NCI-H2196 treated with DMSO at 0.1 percent for 48 hours (cell line): ENCODE measurements around the gene TNFRSF25.
"Not testable (repeated sequence)": the region's sequence is repeated elsewhere in the genome, so short reads cannot be mapped to it uniquely, and the experiment has no call there.

Experiments used
- DNase-seq: peaks from one replicate; lab custom pipeline; 2025; ENCODE audit not compliant: unreplicated experiment; lab: John Stamatoyannopoulos, UW

TNFRSF25 gene

DNA sequence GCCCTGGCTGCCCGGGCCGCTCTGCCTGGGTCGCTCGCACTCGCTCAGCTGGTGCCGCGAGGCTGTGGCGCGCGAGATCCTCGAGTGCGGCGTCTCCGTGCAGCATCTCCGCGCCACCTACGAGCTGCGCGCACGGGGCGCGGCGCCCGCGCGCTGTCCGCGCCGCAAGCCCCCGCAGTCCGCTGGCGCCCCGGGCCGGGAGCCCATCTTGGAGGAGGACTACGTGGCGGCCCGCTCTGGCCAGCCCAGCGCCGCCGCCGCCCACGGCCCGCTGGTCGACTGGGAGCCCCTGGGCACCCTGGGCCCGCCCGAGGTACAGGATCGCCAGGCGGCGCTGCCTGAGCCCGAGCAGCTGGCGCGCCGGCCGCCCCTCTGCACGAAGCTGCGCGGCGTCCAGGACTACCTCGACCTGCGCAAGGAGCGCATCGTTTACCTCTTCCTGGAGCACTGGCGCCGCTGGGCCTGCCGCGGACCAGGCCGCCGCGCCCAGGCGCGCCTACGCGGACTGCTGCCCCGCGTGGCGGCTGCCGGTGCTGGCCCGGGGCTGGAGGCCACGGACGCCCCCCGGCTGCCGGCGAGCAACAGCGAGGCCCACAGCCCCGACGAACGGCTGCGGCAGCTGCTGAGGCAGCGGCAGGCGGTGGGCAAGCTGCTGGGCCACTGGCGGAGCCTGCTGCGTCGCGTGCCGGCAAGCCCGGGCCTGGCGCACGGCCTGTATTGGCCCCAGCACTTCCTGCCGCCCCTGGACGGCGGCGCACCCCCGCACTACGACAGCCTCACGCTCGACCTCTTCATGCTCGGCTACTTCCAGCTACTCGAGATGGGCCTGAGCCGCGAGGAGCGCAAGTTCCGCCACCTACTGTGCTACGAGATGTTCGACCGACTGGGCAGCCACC lies 10.9 kb downstream of the TNFRSF25 start:
- no peak for DNase-seq

DNA sequence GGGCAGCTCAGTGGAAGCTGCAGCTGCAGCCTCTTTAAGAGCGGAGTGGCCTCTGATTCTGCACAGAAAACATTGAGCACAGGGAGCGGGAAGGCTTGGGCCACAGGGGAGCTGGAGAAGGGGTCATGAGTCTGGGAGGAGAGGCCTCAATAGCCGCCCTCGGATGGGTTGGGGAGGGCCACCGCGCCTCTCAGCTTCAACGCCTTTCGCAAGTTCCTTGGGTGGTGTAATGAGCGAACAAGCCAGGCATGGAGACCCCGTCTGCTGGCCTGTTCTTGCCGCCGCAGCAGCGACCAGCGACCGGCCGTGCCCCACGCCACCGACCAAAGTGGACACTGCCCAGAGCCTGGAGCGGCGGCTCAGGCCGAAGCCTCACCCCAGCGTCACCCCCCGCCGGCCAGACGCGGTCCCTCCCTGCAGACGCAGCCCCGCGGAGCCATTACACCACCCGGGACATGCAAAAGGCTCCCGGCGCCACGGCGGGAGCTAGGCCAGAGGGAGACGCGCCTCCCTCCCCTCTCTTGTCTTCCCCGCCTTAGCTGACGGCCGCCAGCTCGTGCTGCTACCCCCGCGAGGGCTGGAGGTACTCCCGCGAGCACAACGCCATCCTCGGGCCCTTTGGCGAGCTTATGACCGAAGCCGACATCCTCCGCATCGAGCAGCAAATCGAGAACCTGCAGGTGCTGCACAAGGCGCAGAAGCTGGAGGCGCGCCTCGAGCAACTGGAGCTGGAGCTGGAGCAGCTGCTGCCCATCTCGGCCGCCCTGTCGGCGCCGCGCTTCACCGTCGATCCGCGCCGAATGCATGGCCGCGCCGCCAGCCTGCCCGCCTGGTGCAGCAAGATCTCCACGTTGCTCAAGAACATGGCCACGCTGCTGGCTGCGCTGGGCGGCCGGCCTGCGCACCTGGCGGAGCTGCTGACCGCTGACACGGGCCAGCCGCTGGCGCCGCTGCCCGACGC lies 11.8 kb downstream of the TNFRSF25 start:
- DNase-seq, result not testable (repeated sequence)

DNA sequence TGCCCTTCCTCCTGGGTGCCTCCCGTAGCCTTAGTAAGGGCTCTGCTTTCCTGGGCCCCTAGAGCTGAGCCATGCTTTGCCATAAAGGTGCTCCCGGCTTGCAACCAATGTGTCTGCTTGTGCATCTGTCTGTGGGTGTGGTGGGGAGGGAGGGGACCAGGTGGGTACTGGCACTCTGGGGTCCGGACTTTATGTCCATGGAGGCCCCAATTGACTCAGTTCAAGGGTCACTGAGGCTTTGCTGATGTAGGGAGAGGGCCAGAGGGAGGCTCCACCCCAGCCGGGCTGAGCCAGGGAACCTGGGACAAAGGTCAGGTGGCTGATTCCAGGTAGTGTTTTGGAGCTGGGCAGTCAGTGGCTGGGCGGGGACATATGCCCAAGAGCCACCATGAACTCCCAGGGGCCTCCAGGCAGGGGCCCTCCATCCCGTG lies 15.0 kb downstream of the TNFRSF25 start:
- no peak for DNase-seq

DNA sequence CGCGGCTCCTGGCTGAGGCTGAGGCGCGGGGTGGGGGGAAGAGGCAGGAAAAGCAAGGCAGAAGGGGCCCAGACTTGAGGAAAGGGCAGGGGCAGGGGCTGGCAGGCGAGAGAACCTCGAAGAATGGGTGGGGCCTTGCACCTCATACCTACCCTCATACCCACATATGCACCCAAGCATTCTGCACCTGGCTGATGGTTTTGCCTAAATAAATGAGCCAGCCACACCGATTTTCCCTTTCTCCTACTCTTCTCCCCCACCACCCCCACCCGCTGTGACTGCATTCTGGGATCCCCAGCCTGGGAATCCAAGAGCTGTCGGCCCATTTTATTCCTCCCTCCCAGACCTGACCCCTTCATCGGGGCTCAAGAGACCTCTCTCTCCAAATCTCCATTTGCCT lies 15.5 kb downstream of the TNFRSF25 start:
- not testable (repeated sequence) for DNase-seq

DNA sequence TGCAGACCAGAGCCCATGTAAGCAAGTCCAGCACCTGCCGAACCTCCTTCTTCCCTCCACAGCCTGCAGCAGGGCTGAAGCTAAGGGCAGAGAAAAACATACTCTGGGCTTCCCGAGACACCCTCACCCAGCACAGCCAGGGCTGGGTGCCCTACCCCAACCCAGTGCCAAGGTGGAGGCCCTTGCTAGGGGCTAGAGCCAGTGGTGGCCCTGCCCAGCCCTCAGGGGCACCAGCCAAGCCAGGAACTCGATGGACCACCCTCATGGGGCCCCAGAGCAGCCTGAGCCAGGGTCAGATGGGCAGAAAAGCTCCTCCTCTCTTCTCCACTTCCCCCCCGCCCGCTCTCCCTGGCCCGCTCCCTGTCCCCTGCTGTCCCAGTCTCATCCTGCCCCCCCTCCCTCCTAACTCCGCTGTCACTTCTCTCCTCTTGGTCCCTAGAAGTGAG lies 15.9 kb downstream of the TNFRSF25 start:
- no peak for DNase-seq

GRCh38 chr1:6448749-6449631 lies 17.0 kb downstream of the TNFRSF25 start:
- peak; percentile 51 for DNase-seq

GRCh38 chr1:6447818-6448748 lies 17.9 kb downstream of the TNFRSF25 start:
- DNase-seq, result peak; percentile 61

GRCh38 chr1:6447016-6447817 lies 18.8 kb downstream of the TNFRSF25 start:
- no peak for DNase-seq

- no peak for DNase-seq
Observed at GRCh38 chr1:6446665-6447015, 19.3 kb downstream of the TNFRSF25 start.

- DNase-seq, result not testable (repeated sequence)
Observed at GRCh38 chr1:6445929-6446328, 20.0 kb downstream of the TNFRSF25 start.

DNA sequence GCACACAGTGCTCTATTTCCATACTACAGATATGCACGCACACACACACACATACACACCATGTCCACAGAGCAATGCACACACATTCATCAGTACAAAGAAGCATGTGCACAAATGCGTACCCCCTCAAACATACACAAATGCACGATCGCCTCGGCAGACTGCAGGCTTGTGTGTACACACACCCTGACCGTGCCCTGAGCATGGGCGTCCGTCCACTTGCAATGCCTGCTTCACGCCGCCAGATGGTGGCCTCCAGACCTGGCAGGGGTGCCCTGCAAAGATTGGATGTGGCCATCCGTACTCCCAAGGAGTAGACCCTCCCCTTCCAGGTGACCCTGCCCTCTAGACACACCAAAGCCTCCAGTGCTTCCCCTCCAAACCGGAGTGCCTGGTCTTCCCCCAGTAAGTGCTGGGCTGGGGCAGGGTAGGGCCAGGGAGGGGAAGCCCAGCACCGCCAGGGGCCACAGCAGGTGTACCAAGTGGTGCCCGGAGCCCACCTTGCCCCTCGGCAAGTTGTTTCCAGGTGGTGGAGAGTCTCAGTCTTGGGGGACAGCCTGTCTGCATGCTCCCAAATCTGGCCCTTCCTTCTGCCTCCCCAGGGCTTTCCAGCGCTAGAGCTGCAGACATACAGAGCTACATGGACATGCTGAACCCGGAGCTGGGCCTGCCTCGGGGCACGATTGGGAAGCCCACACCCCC lies 20.8 kb downstream of the TNFRSF25 start:
- DNase-seq, result no peak

DNA sequence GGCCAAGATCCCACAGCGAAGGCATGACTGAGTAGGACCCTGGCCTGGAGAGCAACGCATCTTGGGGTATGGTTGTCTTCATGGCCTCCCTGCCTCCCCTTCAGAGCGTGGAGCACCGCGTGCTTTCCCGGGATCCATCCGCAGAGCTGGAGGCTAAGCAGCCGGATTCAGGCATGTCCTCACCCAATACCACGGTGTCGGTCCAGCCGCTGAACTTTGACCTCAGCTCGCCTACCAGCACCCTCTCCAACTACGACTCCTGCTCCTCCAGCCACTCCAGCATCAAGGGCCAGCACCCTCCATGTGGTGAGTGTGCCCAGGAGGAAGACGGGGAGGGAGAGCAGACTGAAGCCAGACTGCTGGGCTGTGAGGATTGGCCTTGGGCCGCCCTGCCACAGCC lies 21.6 kb downstream of the TNFRSF25 start:
- DNase-seq, result no peak

- no peak for DNase-seq
Observed at GRCh38 chr1:6443339-6444115, 22.4 kb downstream of the TNFRSF25 start.

- no peak for DNase-seq
Observed at GRCh38 chr1:6441586-6441985, 24.4 kb downstream of the TNFRSF25 start.

GRCh38 chr1:6440198-6441126 lies 25.5 kb downstream of the TNFRSF25 start:
- DNase-seq, result peak; percentile 62

- peak; percentile 70 for DNase-seq
Observed at GRCh38 chr1:6438047-6438525, 27.9 kb downstream of the TNFRSF25 start.
